Amniotic stem cell (primary cell): ENCODE measurements around the gene SPATS2.
"Not testable (repeated sequence)": the region's sequence is repeated elsewhere in the genome, so short reads cannot be mapped to it uniquely, and the experiment has no call there.

Source experiments
- DNase-seq: peaks from one replicate; lab custom pipeline; 2025; lab: John Stamatoyannopoulos, UW

Gene SPATS2

GRCh38 chr12:49410818-49411217 lies 43.6 kb downstream of the SPATS2 start:
- DNase-seq: no peak

- no peak for DNase-seq
Observed at GRCh38 chr12:49413010-49413409, 45.7 kb downstream of the SPATS2 start.

- DNase-seq: no peak
Observed at GRCh38 chr12:49413796-49414195, 46.5 kb downstream of the SPATS2 start.

- no peak for DNase-seq
Observed at GRCh38 chr12:49414364-49414763, 47.1 kb downstream of the SPATS2 start.

- no peak for DNase-seq
Observed at GRCh38 chr12:49415521-49415970, 48.3 kb downstream of the SPATS2 start.

GRCh38 chr12:49416892-49417291 lies 49.6 kb downstream of the SPATS2 start:
- no peak for DNase-seq

- DNase-seq: no peak
Observed at GRCh38 chr12:49417558-49417957, 50.3 kb downstream of the SPATS2 start.

- DNase-seq: no peak
Observed at GRCh38 chr12:49420556-49420955, 53.3 kb downstream of the SPATS2 start.

- DNase-seq: no peak
Observed at GRCh38 chr12:49422114-49422513, 54.9 kb downstream of the SPATS2 start.

GRCh38 chr12:49428793-49429192 lies 61.5 kb downstream of the SPATS2 start:
- no peak for DNase-seq

GRCh38 chr12:49432616-49433015 lies 65.4 kb downstream of the SPATS2 start:
- DNase-seq: no peak

- not testable (repeated sequence) for DNase-seq
Observed at GRCh38 chr12:49436799-49437198, 69.5 kb downstream of the SPATS2 start.

GRCh38 chr12:49439042-49439441 lies 71.8 kb downstream of the SPATS2 start:
- DNase-seq: no peak

GRCh38 chr12:49440035-49440434 lies 72.8 kb downstream of the SPATS2 start:
- no peak for DNase-seq

GRCh38 chr12:49442915-49443314 lies 75.7 kb downstream of the SPATS2 start:
- DNase-seq: no peak

GRCh38 chr12:49446571-49446970 lies 79.3 kb downstream of the SPATS2 start:
- no peak for DNase-seq

- DNase-seq: no peak
Observed at GRCh38 chr12:49448858-49449257, 81.6 kb downstream of the SPATS2 start.

GRCh38 chr12:49451468-49452259 lies 84.4 kb downstream of the SPATS2 start:
- no peak for DNase-seq

- DNase-seq: no peak
Observed at GRCh38 chr12:49455501-49455900, 88.2 kb downstream of the SPATS2 start.

GRCh38 chr12:49456131-49456679 lies 88.9 kb downstream of the SPATS2 start:
- no peak for DNase-seq

GRCh38 chr12:49458816-49459215 lies 91.6 kb downstream of the SPATS2 start:
- DNase-seq: no peak

GRCh38 chr12:49461221-49461620 lies 94.0 kb downstream of the SPATS2 start:
- no peak for DNase-seq

GRCh38 chr12:49462083-49462744 lies 95.0 kb downstream of the SPATS2 start:
- DNase-seq: no peak
